DND-41 (cell line): Measurements from ENCODE around the gene ATP9B.

Experiments used
- EZH2 ChIP-seq: IDR thresholded peaks from 3 replicates; pipeline ENCODE4 v1.6.1; 2012; ENCODE audit warnings: borderline replicate concordance, low read depth, mild to moderate bottlenecking, moderate library complexity, low read length, inconsistent platforms; ENCODE audit not compliant: severe bottlenecking
- TF ChIP-seq, protein P1 (sequence below): IDR thresholded peaks from 2 replicates; pipeline ENCODE4 v1.5.1; 2012; ENCODE audit warnings: borderline replicate concordance, low read length, moderate library complexity, mild to moderate bottlenecking; ENCODE audit not compliant: poor library complexity, severe bottlenecking; ENCODE audit errors: extremely low read depth

DNA sequence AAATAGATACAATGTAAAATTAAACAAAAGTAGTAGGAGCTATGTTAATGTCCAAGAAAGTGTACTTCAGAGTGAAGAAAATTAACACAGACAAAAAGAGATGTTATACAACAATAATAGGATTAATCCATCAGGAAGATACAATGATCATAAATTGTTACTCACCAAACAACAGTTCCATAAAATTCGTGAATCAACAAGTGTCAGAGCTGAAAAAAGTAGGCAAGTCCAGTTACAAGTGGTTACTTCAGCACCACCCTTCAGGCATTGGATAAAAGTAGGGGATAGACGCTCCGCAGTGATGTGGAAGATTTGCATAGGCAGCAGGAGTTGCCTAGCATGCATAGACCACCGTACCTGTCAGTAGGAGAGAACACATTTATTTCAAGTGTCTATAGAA, 77.8 kb downstream of the ATP9B start:
- TF ChIP-seq, protein P1, sequence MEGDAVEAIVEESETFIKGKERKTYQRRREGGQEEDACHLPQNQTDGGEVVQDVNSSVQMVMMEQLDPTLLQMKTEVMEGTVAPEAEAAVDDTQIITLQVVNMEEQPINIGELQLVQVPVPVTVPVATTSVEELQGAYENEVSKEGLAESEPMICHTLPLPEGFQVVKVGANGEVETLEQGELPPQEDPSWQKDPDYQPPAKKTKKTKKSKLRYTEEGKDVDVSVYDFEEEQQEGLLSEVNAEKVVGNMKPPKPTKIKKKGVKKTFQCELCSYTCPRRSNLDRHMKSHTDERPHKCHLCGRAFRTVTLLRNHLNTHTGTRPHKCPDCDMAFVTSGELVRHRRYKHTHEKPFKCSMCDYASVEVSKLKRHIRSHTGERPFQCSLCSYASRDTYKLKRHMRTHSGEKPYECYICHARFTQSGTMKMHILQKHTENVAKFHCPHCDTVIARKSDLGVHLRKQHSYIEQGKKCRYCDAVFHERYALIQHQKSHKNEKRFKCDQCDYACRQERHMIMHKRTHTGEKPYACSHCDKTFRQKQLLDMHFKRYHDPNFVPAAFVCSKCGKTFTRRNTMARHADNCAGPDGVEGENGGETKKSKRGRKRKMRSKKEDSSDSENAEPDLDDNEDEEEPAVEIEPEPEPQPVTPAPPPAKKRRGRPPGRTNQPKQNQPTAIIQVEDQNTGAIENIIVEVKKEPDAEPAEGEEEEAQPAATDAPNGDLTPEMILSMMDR: no peak
- TF ChIP-seq EZH2: no peak
